ENCODE results near the gene CISTR.
A peak's percentile ranks its signal among the peaks of the same experiment; 100 is the strongest.
"Not testable (repeated sequence)": the region's sequence is repeated elsewhere in the genome, so short reads cannot be mapped to it uniquely, and the experiment has no call there.

The CISTR gene

GRCh38 chr12:53762793-53763192 lies 11.0 kb upstream of the CISTR start:
- not testable (repeated sequence) for DNase-seq

GRCh38 chr12:53761306-53761705 lies 9.5 kb upstream of the CISTR start:
- DNase-seq: no peak

- DNase-seq: no peak
Measured at GRCh38 chr12:53759261-53759660, 7.5 kb upstream of the CISTR start.

- no peak for DNase-seq
Measured at GRCh38 chr12:53758730-53759103, 6.9 kb upstream of the CISTR start.

GRCh38 chr12:53758081-53758729 lies 6.4 kb upstream of the CISTR start:
- DNase-seq: no peak

GRCh38 chr12:53757101-53757770 lies 5.5 kb upstream of the CISTR start:
- peak; percentile 69 for DNase-seq

GRCh38 chr12:53756300-53757100 lies 4.7 kb upstream of the CISTR start:
- no peak for DNase-seq

- DNase-seq: no peak
Measured at GRCh38 chr12:53755893-53756292, 4.1 kb upstream of the CISTR start.

GRCh38 chr12:53755451-53755891 lies 3.7 kb upstream of the CISTR start:
- no peak for DNase-seq

GRCh38 chr12:53754633-53755264 lies 3.0 kb upstream of the CISTR start:
- DNase-seq: no peak

GRCh38 chr12:53754188-53754585 lies 2.4 kb upstream of the CISTR start:
- no peak for DNase-seq

GRCh38 chr12:53752621-53753020 lies 842 bp upstream of the CISTR start:
- no peak for DNase-seq

- DNase-seq: no peak
Measured at GRCh38 chr12:53752192-53752601, 418 bp upstream of the CISTR start.

- no peak for DNase-seq
Measured at GRCh38 chr12:53750812-53751335, 905 bp downstream of the CISTR start.

- no peak for DNase-seq
Measured at GRCh38 chr12:53749986-53750811, 1.6 kb downstream of the CISTR start.

GRCh38 chr12:53748072-53748840 lies 3.5 kb downstream of the CISTR start:
- DNase-seq: no peak

- DNase-seq: no peak
Measured at GRCh38 chr12:53747095-53747494, 4.7 kb downstream of the CISTR start.

- peak; percentile 83 for DNase-seq
Measured at GRCh38 chr12:53746592-53747092, 5.1 kb downstream of the CISTR start.

- no peak for DNase-seq
Measured at GRCh38 chr12:53744751-53745150, 7.0 kb downstream of the CISTR start.

- DNase-seq: no peak
Measured at GRCh38 chr12:53744130-53744441, 7.7 kb downstream of the CISTR start.

Data from hematopoietic multipotent progenitor cell treated with erythropoietin and hydrocortisone succinate and interleukin-3 and kit ligand, for 8 days (in vitro differentiated cells).